ENCODE results near the gene RANBP6.

GRCh38 chr9:6054280-6055099 lies 39.1 kb upstream of the RANBP6 start:
- TF ChIP-seq CTCF (IDR thresholded peaks at IDR 0.05 in 4 of 5, conservative IDR thresholded peaks at IDR 0.05 in 1 of 5) (peak; percentile 41 to 71 (median 61)), POLR2A (IDR thresholded peaks at IDR 0.05) (no peak)
